Lower lobe of right lung (tissue), 2 donors: Measurements from ENCODE around the gene DEXI. TPM values are rescaled to one million over a fixed set of nuclear protein-coding genes. Genes with fewer than 3 reads are reported as not detected.

Source experiments
- ATAC-seq, 2 donors: fragments of 200-7000 bp; cut with Tn5 transposase; one replicate each; pipeline ENCODE4 v1.9.1; 2020 to 2022; ENCODE audit warnings: mild to moderate bottlenecking in 2 of 2, moderate library complexity in 2 of 2
- DNase-seq: peaks from one replicate; pipeline ENCODE4 v3.0.0-alpha.2; 2020
- H3K27ac ChIP-seq: fragments of 200-600 bp; one replicate; pipeline ENCODE4 v1.8.0; 2022
- H3K27me3 ChIP-seq: fragments of 200-600 bp; one replicate; pipeline ENCODE4 v1.8.0; 2022; ENCODE audit warnings: low read depth
- H3K36me3 ChIP-seq: fragments of 200-600 bp; one replicate; pipeline ENCODE4 v1.8.0; 2022; ENCODE audit warnings: mild to moderate bottlenecking
- H3K4me1 ChIP-seq: fragments of 200-600 bp; one replicate; pipeline ENCODE4 v1.8.0; 2022
- H3K4me3 ChIP-seq: fragments of 200-600 bp; one replicate; pipeline ENCODE4 v1.8.0; 2022; ENCODE audit warnings: mild to moderate bottlenecking
- H3K9me3 ChIP-seq: fragments of 200-600 bp; one replicate; pipeline ENCODE4 v1.8.0; 2022
- intact Hi-C: fragments of 100-400 bp; cut with DNase I; formaldehyde crosslinking; loops from one replicate; pipeline ENCODE4 v1.11.0; 2022
- total RNA-seq: library from RNA; stranded (reverse); fragmentation: NEBNext Ultra II Directional; extraction: Animal tissue kit (Norgen Biotek cat#: 25700); gene quantifications from one replicate; pipeline ENCODE4 v1.2.1, GENCODE V29; 2021
- TF ChIP-seq, protein P1 (sequence below): fragments of 200-600 bp; IDR thresholded peaks from one replicate; pipeline ENCODE4 v1.8.0; 2022; ENCODE audit warnings: antibody characterized with exemption, mild to moderate bottlenecking
- donor health status: DM: no; HTN: yes; CAD: no; lungs with severe emphysema.

The DEXI gene
- total RNA-seq, 1 donor from 2014 or later: 29.9 TPM

GRCh38 chr16:10972819-10973464, 30.7 kb upstream of the DEXI start:
- Histone ChIP-seq H3K4me3 (no peak overlapping the region), H3K4me1 (peaks cover 9% of the 10 kb centered on the region), H3K27me3 (no peaks in the 10 kb centered on the region), H3K36me3 (peaks cover 73% of the 10 kb centered on the region), H3K27ac (no peak overlapping the region), H3K9me3 (no peaks in the 10 kb centered on the region)
- no peak for ATAC-seq
- TF ChIP-seq, protein P1, sequence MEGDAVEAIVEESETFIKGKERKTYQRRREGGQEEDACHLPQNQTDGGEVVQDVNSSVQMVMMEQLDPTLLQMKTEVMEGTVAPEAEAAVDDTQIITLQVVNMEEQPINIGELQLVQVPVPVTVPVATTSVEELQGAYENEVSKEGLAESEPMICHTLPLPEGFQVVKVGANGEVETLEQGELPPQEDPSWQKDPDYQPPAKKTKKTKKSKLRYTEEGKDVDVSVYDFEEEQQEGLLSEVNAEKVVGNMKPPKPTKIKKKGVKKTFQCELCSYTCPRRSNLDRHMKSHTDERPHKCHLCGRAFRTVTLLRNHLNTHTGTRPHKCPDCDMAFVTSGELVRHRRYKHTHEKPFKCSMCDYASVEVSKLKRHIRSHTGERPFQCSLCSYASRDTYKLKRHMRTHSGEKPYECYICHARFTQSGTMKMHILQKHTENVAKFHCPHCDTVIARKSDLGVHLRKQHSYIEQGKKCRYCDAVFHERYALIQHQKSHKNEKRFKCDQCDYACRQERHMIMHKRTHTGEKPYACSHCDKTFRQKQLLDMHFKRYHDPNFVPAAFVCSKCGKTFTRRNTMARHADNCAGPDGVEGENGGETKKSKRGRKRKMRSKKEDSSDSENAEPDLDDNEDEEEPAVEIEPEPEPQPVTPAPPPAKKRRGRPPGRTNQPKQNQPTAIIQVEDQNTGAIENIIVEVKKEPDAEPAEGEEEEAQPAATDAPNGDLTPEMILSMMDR: no peak
- intact Hi-C loops: loop anchor here (5.0 kb wide), 1 partner anchor 279 kb away; no protein-coding TSS in a partner anchor
- DNase-seq: no peak

- no peaks in the 10 kb centered on the region for H3K9me3 ChIP-seq
- TF ChIP-seq, protein P1: no peak
- ATAC-seq (no peak), DNase-seq (no peak)
- no peak overlapping the region for H3K4me3 ChIP-seq
- H3K36me3 ChIP-seq: peaks cover 66% of the 10 kb centered on the region
- no peak overlapping the region for H3K27ac ChIP-seq
- intact Hi-C loops: loop anchor here (5.0 kb wide), 1 partner anchor 280 kb away; no protein-coding TSS in a partner anchor
- peaks cover 9% of the 10 kb centered on the region for H3K4me1 ChIP-seq
- no peaks in the 10 kb centered on the region for H3K27me3 ChIP-seq
Observed at GRCh38 chr16:10972108-10972818, 30.0 kb upstream of the DEXI start.

DNA sequence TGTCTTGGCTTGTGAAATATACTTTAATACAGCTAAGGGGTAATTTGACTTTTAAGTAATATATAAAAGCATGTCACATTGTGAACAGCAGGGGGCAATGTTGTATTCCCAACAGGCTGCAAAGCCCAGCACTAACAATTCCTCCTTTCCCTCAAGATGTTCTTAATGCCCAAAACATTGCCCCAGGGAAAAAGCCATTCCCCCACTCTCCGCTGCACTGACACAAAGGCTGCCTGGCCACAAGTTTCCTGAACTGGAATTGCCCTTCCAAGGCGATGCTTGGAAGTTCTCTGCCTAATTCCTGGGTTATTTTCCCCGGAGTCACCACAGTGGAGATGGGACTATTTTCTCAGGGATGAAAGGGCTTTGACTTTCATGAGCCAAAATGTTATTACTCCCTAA, 29.3 kb upstream of the DEXI start:
- Histone ChIP-seq H3K4me1 (peaks cover 9% of the 10 kb centered on the region), H3K27me3 (no peaks in the 10 kb centered on the region), H3K9me3 (no peaks in the 10 kb centered on the region), H3K4me3 (no peak overlapping the region), H3K27ac (no peak overlapping the region), H3K36me3 (peaks cover 64% of the 10 kb centered on the region)
- DNase-seq (no peak), ATAC-seq (peak; percentile 76 to 81)
- TF ChIP-seq, protein P1: peak; percentile 73
- intact Hi-C loops: loop anchor here (5.0 kb wide), 1 partner anchor 281 kb away; no protein-coding TSS in a partner anchor

DNA sequence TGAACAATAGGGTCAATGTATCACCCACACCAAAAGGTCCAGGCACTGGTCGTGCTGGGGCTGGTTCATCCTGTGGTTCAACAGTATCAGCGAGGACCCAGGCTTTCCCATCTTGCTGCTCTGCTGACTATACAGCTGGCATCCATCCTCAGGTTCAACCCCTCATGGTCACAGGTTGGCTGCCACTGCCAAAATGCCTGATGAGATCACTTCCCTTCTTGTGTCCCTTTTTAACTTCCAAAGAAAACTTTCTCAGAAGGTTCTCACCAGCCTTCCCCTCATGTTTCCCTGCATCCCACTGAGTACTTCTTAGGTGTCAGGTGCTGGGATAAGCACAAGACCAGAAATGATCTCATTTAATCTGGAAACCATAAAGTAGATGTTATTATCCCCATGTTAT, 27.8 kb upstream of the DEXI start:
- no peaks in the 10 kb centered on the region for H3K27me3 ChIP-seq
- DNase-seq (no peak), ATAC-seq (no peak)
- no peaks in the 10 kb centered on the region for H3K9me3 ChIP-seq
- TF ChIP-seq, protein P1: no peak
- peaks cover 9% of the 10 kb centered on the region for H3K4me1 ChIP-seq
- no peak overlapping the region for H3K4me3 ChIP-seq
- H3K27ac ChIP-seq: no peak overlapping the region
- intact Hi-C loops: loop anchor here (5.0 kb wide), 1 partner anchor 282 kb away; no protein-coding TSS in a partner anchor
- peaks cover 49% of the 10 kb centered on the region for H3K36me3 ChIP-seq

DNA sequence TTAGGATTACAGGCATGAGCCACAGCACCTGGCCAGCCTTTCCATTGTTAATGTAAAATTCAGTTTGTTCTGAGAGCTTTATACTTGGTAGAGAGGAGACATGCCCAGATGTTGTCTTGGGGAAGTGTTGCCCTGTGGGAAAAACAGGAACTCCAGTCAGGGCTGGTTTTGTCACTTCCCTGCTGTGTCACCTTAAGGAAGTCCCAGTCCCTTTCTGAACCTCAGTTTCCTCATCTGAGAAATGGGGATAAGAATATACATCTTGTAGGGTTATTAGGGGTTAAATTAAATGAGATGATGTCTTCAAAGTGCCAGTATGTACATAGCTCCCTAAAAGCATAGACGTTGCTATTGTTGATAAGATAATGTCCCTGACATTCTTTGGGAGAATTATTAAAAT, 27.3 kb upstream of the DEXI start:
- Histone ChIP-seq H3K4me1 (peaks cover 9% of the 10 kb centered on the region), H3K4me3 (no peak overlapping the region), H3K27me3 (no peaks in the 10 kb centered on the region), H3K9me3 (no peaks in the 10 kb centered on the region), H3K27ac (no peak overlapping the region), H3K36me3 (peaks cover 47% of the 10 kb centered on the region)
- TF ChIP-seq, protein P1: no peak
- ATAC-seq (no peak), DNase-seq (no peak)
- intact Hi-C loops: loop anchor here (5.0 kb wide), 1 partner anchor 283 kb away; no protein-coding TSS in a partner anchor
